Prostate gland (tissue), 2 donors: ENCODE measurements around the gene UBR2. TPM values are rescaled to one million over a fixed set of nuclear protein-coding genes. Genes with fewer than 3 reads are reported as not detected.

Source experiments
- DNase-seq: peaks from one replicate; pipeline ENCODE4 v3.0.0-alpha.2; 2019; ENCODE audit warnings: low spot score
- H3K27ac ChIP-seq, 2 donors: fragments of 200-600 bp; sonication (generic); 2 replicates each; pipeline ENCODE4 v1.5.1; 2017 to 2019
- H3K27me3 ChIP-seq: fragments of 200-600 bp; sonication (generic); replicated peaks from 2 replicates; pipeline ENCODE4 v1.5.1; 2019; ENCODE audit not compliant: insufficient read depth
- H3K36me3 ChIP-seq, 2 donors: fragments of 200-600 bp; sonication (generic); 1 replicate in 1 of 2; 2 replicates in 1 of 2; pipeline versions ENCODE4 v1.5.1 to v1.8.1; 2017 to 2019
- H3K4me1 ChIP-seq: fragments of 200-600 bp; sonication (generic); replicated peaks from 2 replicates; pipeline ENCODE4 v1.5.1; 2019
- H3K4me3 ChIP-seq, 2 donors: fragments of 200-600 bp; sonication (generic); 2 replicates each; pipeline ENCODE4 v1.5.1; 2017 to 2019
- H3K9me3 ChIP-seq: fragments of 200-600 bp; sonication (generic); 2 replicates; pipeline ENCODE4 v1.5.1; 2017
- CTCF ChIP-seq, 4 experiments: fragments of 200-600 bp in 2 of 4; fragments of 450-650 bp in 2 of 4; sonication (generic) in 2 of 4; IDR thresholded peaks; 1 replicate in 3 of 4; 2 replicates in 1 of 4; pipeline ENCODE4 v1.5.1; 2016 to 2019; ENCODE audit warnings: antibody characterized with exemption in 4 of 4, mild to moderate bottlenecking in 2 of 4, moderate library complexity in 2 of 4
- POLR2A ChIP-seq: fragments of 450-650 bp; IDR thresholded peaks from one replicate; pipeline ENCODE4 v1.6.1; 2016; ENCODE audit warnings: antibody characterized with exemption, mild to moderate bottlenecking
- POLR2AphosphoS5 ChIP-seq: sonication (generic); formaldehyde crosslinking; IDR thresholded peaks from one replicate; pipeline ENCODE4 v1.6.1; 2017; ENCODE audit warnings: antibody characterized with exemption
- WGBS: methylation state at CpG from one replicate; pipeline ENCODE4 v1.1.5; 2018; 5-methylcytosine and 5-hydroxymethylcytosine counted together
- intact Hi-C: fragments of 100-400 bp; cut with DNase I; formaldehyde crosslinking; loops from one replicate; pipeline ENCODE4 v1.14.2; 2022
- total RNA-seq, 2 donors: library from RNA; depleted of rRNA; stranded (reverse); fragments of >200 nt; gene quantifications; one replicate each; pipeline ENCODE4 v1.1.0, GENCODE V29; 2016

The UBR2 gene
- total RNA-seq, 2 donors from 2014 or later: 24.2 to 25.6 TPM

GRCh38 chr6:42530296-42530695 lies 33.5 kb upstream of the UBR2 start:
- H3K9me3 ChIP-seq: no peaks in the 10 kb centered on the region
- no peak overlapping the region for H3K27ac ChIP-seq
- no peaks in the 10 kb centered on the region for H3K36me3 ChIP-seq
- H3K4me1 ChIP-seq: no peaks in the 10 kb centered on the region
- no peak for DNase-seq
- H3K27me3 ChIP-seq: no peaks in the 10 kb centered on the region
- no peak overlapping the region for H3K4me3 ChIP-seq
- WGBS: 96% methylated on average over 1 of the region's 1 CpG
- intact Hi-C loops: no loop called here
- TF ChIP-seq POLR2A (no peak), CTCF (IDR thresholded peaks at IDR 0.05) (no peak), POLR2AphosphoS5 (no peak)

DNA sequence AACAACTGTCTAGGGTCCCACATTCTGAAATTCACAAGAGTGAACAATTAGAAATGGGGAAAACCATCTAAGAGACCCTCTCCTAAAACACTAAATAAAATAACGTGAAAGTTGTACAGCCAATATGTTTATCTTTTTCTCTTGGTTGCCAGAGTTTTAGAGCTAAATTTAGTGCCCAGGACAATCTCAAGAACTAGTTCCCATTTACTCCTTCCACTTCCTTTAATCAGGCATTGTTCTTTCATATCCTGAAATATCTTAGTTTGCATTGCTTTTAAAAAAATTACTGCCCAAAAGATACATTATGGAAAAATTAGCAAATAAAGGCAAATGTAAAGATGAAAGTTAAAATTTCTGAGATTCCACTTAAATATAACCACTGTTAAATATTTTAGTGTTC lies 33.1 kb upstream of the UBR2 start:
- H3K4me1 ChIP-seq: no peaks in the 10 kb centered on the region
- no peak for TF ChIP-seq CTCF (IDR thresholded peaks at IDR 0.05)
- TF ChIP-seq POLR2A: no peak
- no peak for TF ChIP-seq POLR2AphosphoS5
- intact Hi-C loops: no loop called here
- no peaks in the 10 kb centered on the region for H3K9me3 ChIP-seq
- no peak for DNase-seq
- H3K27ac ChIP-seq: no peak overlapping the region
- no peaks in the 10 kb centered on the region for H3K27me3 ChIP-seq
- WGBS: 53% methylated on average over 1 of the region's 1 CpG
- no peaks in the 10 kb centered on the region for H3K36me3 ChIP-seq
- no peak overlapping the region for H3K4me3 ChIP-seq

DNA sequence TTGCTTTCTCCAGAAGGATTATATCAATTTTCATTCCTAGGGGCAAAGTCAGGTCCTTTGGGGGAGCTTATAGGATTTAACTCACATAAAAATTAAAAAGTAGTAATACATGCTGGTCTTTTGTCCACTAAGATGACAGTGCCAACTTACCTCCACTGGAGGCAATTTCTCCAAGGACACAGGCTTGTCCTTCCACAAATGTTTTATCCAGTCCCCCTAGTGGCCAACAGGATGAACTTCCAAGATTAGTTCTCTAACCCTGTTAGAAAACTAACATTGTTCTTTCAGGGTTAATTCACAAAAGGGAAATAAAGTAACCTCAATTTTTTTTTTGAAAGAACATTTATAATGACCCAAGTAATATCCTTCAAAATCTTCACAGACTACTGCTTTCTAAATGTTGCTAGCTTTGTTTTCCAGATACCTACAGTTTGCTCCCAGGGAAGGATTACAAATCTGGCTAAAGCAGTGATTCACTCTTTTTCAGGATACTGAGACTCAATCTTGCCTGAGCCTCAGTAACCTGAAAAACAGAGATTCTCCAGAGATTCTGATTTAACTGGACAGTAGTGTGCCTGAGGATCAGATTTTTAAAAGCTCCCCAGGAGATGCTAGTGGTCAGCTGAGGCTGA lies 31.7 kb upstream of the UBR2 start:
- Histone ChIP-seq H3K27me3 (no peaks in the 10 kb centered on the region), H3K4me1 (no peaks in the 10 kb centered on the region), H3K9me3 (no peaks in the 10 kb centered on the region), H3K4me3 (no peak overlapping the region), H3K27ac (no peak overlapping the region), H3K36me3 (no peaks in the 10 kb centered on the region)
- intact Hi-C loops: loop anchor here (2.0 kb wide), 1 partner anchor 81 kb away; the partner anchor contains the start of gene TRERF1
- peak; percentile 24 for DNase-seq
- TF ChIP-seq POLR2AphosphoS5: peak; percentile 46
- TF ChIP-seq CTCF (IDR thresholded peaks at IDR 0.05): peak; percentile 62 to 92 (median 82)
- no peak for TF ChIP-seq POLR2A

- no peaks in the 10 kb centered on the region for H3K36me3 ChIP-seq
- 83% methylated on average over 5 of the region's 5 CpGs for WGBS
- H3K27me3 ChIP-seq: no peaks in the 10 kb centered on the region
- no peaks in the 10 kb centered on the region for H3K4me1 ChIP-seq
- H3K4me3 ChIP-seq: no peak overlapping the region
- intact Hi-C loops: loop anchor here (2.0 kb wide), 1 partner anchor 83 kb away; the partner anchor contains the start of gene TRERF1
- no peak overlapping the region for H3K27ac ChIP-seq
- DNase-seq: no peak
- no peaks in the 10 kb centered on the region for H3K9me3 ChIP-seq
- TF ChIP-seq POLR2A: no peak
- TF ChIP-seq POLR2AphosphoS5: no peak
- no peak for TF ChIP-seq CTCF (IDR thresholded peaks at IDR 0.05)
These were observed 30.0 kb upstream of the UBR2 start for GRCh38 chr6:42533794-42534193.

DNA sequence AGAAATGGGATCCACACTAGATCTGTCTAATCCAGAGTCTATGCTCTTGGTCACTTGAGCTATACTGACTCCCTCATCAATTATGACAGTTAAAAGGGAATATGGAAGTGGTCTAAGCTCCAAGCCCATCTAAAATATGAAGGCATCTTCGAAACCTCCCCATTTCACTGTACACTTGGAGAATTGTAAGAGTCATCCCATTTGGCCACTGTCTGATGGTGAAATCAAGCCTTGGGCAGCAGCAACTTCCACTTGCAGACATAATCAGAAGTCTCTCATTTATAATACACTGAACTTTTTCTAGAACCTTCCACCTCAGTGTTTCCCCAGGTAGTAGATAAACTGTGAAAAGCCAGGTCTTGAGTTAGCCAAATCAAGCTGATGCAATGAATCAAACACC lies 26.3 kb upstream of the UBR2 start:
- Histone ChIP-seq H3K36me3 (no peaks in the 10 kb centered on the region), H3K4me1 (no peaks in the 10 kb centered on the region), H3K9me3 (no peaks in the 10 kb centered on the region), H3K4me3 (no peak overlapping the region), H3K27me3 (no peaks in the 10 kb centered on the region), H3K27ac (no peak overlapping the region)
- WGBS: 87% methylated on average over 1 of the region's 1 CpG
- TF ChIP-seq CTCF (IDR thresholded peaks at IDR 0.05) (no peak), POLR2AphosphoS5 (no peak), POLR2A (no peak)
- intact Hi-C loops: no loop called here
- no peak for DNase-seq
